GM23248 (cell line): ENCODE measurements around the gene CHST11. TPM values are rescaled to one million over a fixed set of nuclear protein-coding genes. Genes with fewer than 3 reads are reported as not detected.

ENCODE experiments used
- DNase-seq: peaks from one replicate; pipeline ENCODE4 v3.0.0-alpha.2; 2015
- H2AFZ ChIP-seq: fragments of 200-600 bp; sonication (generic); 2 replicates; pipeline ENCODE4 v1.6.1; 2016; ENCODE audit warnings: antibody characterized with exemption
- H3F3A ChIP-seq: fragments of 200-600 bp; sonication (generic); 2 replicates; pipeline ENCODE4 v1.6.1; 2016; ENCODE audit warnings: mild to moderate bottlenecking, antibody characterized with exemption, mixed run types; ENCODE audit not compliant: insufficient read depth
- H3K27ac ChIP-seq: fragments of 200-600 bp; sonication (generic); 2 replicates; pipeline ENCODE4 v1.5.1; 2016; ENCODE audit warnings: mild to moderate bottlenecking
- H3K27me3 ChIP-seq: fragments of 200-600 bp; sonication (generic); replicated peaks from 2 replicates; pipeline ENCODE4 v1.6.1; 2016; ENCODE audit warnings: mild to moderate bottlenecking; ENCODE audit not compliant: insufficient read depth
- H3K36me3 ChIP-seq: fragments of 200-600 bp; sonication (generic); 2 replicates; pipeline ENCODE4 v1.6.1; 2016; ENCODE audit warnings: low read depth, mild to moderate bottlenecking
- H3K4me1 ChIP-seq: fragments of 200-600 bp; sonication (generic); 2 replicates; pipeline ENCODE4 v1.6.1; 2016; ENCODE audit warnings: mild to moderate bottlenecking; ENCODE audit not compliant: insufficient read depth
- H3K4me2 ChIP-seq: fragments of 200-600 bp; sonication (generic); one replicate; pipeline ENCODE4 v1.6.1; 2016; ENCODE audit warnings: mild to moderate bottlenecking; ENCODE audit not compliant: unreplicated experiment
- H3K4me3 ChIP-seq: fragments of 200-600 bp; sonication (generic); 2 replicates; pipeline ENCODE4 v1.5.1; 2016; ENCODE audit warnings: mild to moderate bottlenecking
- H3K79me2 ChIP-seq: fragments of 200-600 bp; sonication (generic); 2 replicates; pipeline ENCODE4 v1.6.1; 2016; ENCODE audit warnings: mild to moderate bottlenecking; ENCODE audit not compliant: insufficient read depth
- H3K9ac ChIP-seq: fragments of 200-600 bp; sonication (generic); 2 replicates; pipeline ENCODE4 v1.6.1; 2016; ENCODE audit warnings: mild to moderate bottlenecking
- H3K9me2 ChIP-seq: fragments of 200-600 bp; sonication (generic); 2 replicates; pipeline ENCODE4 v1.6.1; 2016; ENCODE audit warnings: mixed run types, mild to moderate bottlenecking, moderate library complexity; ENCODE audit not compliant: insufficient read depth
- H3K9me3 ChIP-seq: fragments of 200-600 bp; sonication (generic); one replicate; pipeline ENCODE4 v1.6.1; 2017; ENCODE audit warnings: low read depth
- H4K20me1 ChIP-seq: fragments of 200-600 bp; sonication (generic); 2 replicates; pipeline ENCODE4 v1.6.0; 2016; ENCODE audit not compliant: insufficient read depth
- EZH2 ChIP-seq: fragments of 200-600 bp; sonication (generic); IDR thresholded peaks from 2 replicates; pipeline ENCODE4 v1.6.1; 2018; ENCODE audit warnings: antibody characterized with exemption, mild to moderate bottlenecking; ENCODE audit not compliant: insufficient read depth, poor library complexity, severe bottlenecking
- EZH2phosphoT487 ChIP-seq: fragments of 200-600 bp; sonication (generic); IDR thresholded peaks from 2 replicates; pipeline ENCODE4 v1.6.1; 2018; ENCODE audit warnings: antibody characterized with exemption, moderate library complexity, mild to moderate bottlenecking, low read depth; ENCODE audit not compliant: insufficient read depth
- WGBS, 2 experiments: methylation state at CpG; one replicate each; pipeline ENCODE4 v1.1.6; 2015 to 2017; ENCODE audit warnings: low lambda C conversion rate in 2 of 2, low coverage in 1 of 2; ENCODE audit errors: missing lambda C conversion rate in 2 of 2; 5-methylcytosine and 5-hydroxymethylcytosine counted together
- in situ Hi-C: fragments of 300-500 bp; cut with MboI; formaldehyde crosslinking; loops from 2 replicates; pipeline ENCODE4 v1.15.0; 2020
- polyA plus RNA-seq: library from polyadenylated mRNA; unstranded; fragments of >200 nt; fragmentation: Nextera tagmentation; extraction: Ambion mirVana; gene quantifications from 2 replicates; pipeline ENCODE4 v1.2.1, GENCODE V29; 2016
- total RNA-seq: library from RNA; depleted of rRNA; stranded (reverse); fragments of >200 nt; shearing (Covaris generic); gene quantifications from 2 replicates; pipeline ENCODE4 v1.2.3, GENCODE V29; 2014

CHST11 gene
- total and polyA plus RNA-seq, 2 experiments from 2014 or later: 3.7 to 5.4 TPM

- Histone ChIP-seq H2AFZ (peak overlapping the region; percentile 67), H4K20me1 (no peaks in the 10 kb centered on the region), H3K36me3 (no peaks in the 10 kb centered on the region), H3K79me2 (no peaks in the 10 kb centered on the region), H3K9ac (peak overlapping the region; percentile 71), H3K9me2 (no peaks in the 10 kb centered on the region), H3K27ac (peak overlapping the region; percentile 85), H3K4me2 (peak overlapping the region; percentile 86), H3K27me3 (no peaks in the 10 kb centered on the region), H3K9me3 (no peaks in the 10 kb centered on the region), H3F3A (peaks cover 28% of the 10 kb centered on the region), H3K4me1 (peaks cover 50% of the 10 kb centered on the region), H3K4me3 (peak overlapping the region; percentile 59)
- peak; percentile 92 for DNase-seq
- in situ Hi-C loops: no loop called here
- 6% methylated on average over 21 of the region's 21 CpGs for WGBS, 2 experiments
- TF ChIP-seq EZH2 (no peak), EZH2phosphoT487 (no peak)
Measured at GRCh38 chr12:104702565-104703139, 245.9 kb downstream of the CHST11 start.

DNA sequence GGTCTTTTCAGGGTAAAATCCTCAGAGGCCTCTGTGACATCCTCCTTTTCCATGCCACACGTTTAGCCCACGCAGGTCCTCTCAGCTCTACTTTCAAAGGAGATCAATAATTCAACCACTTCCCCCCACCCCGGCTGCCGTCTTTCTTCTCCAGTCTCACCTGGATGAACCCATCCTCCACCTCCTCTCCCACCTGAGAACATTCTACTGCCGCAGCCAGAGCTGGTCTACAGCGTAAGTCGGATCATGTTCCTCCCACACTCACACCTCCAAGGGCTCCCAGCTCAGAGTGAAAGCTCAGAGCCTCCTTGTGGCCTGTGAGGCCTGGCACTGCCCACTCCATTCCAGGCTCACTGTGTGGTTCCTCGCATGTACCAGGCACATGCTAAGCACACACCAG lies 246.6 kb downstream of the CHST11 start:
- DNase-seq: no peak
- no peak overlapping the region for H2AFZ ChIP-seq
- H3K27me3 ChIP-seq: no peaks in the 10 kb centered on the region
- peaks cover 26% of the 10 kb centered on the region for H3F3A ChIP-seq
- no peak overlapping the region for H3K4me3 ChIP-seq
- no peaks in the 10 kb centered on the region for H4K20me1 ChIP-seq
- peak overlapping the region; percentile 71; the same call in 1 of the 2 replicates for H3K9ac ChIP-seq
- no peaks in the 10 kb centered on the region for H3K9me3 ChIP-seq
- peaks cover 44% of the 10 kb centered on the region for H3K4me1 ChIP-seq
- H3K36me3 ChIP-seq: no peaks in the 10 kb centered on the region
- H3K9me2 ChIP-seq: no peaks in the 10 kb centered on the region
- in situ Hi-C loops: no loop called here
- WGBS, 2 experiments: 89 to 92% methylated on average over 8 of the region's 8 CpGs
- peak overlapping the region; percentile 85 for H3K27ac ChIP-seq
- no peak overlapping the region for H3K4me2 ChIP-seq
- no peaks in the 10 kb centered on the region for H3K79me2 ChIP-seq
- TF ChIP-seq EZH2phosphoT487 (no peak), EZH2 (no peak)

- Histone ChIP-seq H3K79me2 (no peaks in the 10 kb centered on the region), H3K4me1 (peaks cover 35% of the 10 kb centered on the region), H3K9me3 (no peaks in the 10 kb centered on the region), H3K36me3 (no peaks in the 10 kb centered on the region), H4K20me1 (no peaks in the 10 kb centered on the region), H3K9ac (no peak overlapping the region), H3K9me2 (no peaks in the 10 kb centered on the region), H3F3A (peaks cover 18% of the 10 kb centered on the region), H3K27me3 (no peaks in the 10 kb centered on the region), H3K27ac (no peak overlapping the region), H2AFZ (no peak overlapping the region), H3K4me2 (no peak overlapping the region), H3K4me3 (no peak overlapping the region)
- WGBS, 2 experiments: 85 to 91% methylated on average over 4 to 7 of the region's 7 CpGs
- in situ Hi-C loops: no loop called here
- TF ChIP-seq EZH2: no peak
- no peak for DNase-seq
Measured at GRCh38 chr12:104704224-104704779, 247.6 kb downstream of the CHST11 start.

DNA sequence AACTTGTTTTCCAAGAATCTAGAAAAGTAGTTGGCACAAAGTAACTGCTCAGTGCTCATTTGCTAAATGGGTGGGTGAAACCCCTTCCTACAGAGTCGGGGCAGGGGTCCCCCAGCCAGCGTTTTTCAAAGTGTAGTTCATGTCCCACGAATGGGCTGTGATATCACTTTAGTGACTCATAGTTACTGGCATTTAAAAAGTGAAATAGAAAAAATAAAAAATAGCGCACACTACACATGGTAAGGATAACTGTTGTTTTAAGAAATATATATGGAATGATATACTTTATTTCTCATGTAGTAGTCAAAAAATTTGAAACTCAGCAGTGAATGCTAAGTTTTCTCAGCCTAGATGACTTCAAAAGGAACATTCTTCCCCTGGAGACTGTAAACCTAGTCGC lies 250.4 kb downstream of the CHST11 start:
- H3K27ac ChIP-seq: no peak overlapping the region
- 33 to 34% methylated on average over 5 of the region's 5 CpGs for WGBS, 2 experiments
- no peaks in the 10 kb centered on the region for H3K27me3 ChIP-seq
- no peak for TF ChIP-seq EZH2phosphoT487
- TF ChIP-seq EZH2: no peak
- H3K9me3 ChIP-seq: no peaks in the 10 kb centered on the region
- H3K36me3 ChIP-seq: no peaks in the 10 kb centered on the region
- DNase-seq: peak; percentile 44
- H3K9ac ChIP-seq: no peak overlapping the region
- no peak overlapping the region for H2AFZ ChIP-seq
- H3K4me3 ChIP-seq: no peak overlapping the region
- H3K4me1 ChIP-seq: peaks cover 45% of the 10 kb centered on the region
- no peak overlapping the region for H3K4me2 ChIP-seq
- H3F3A ChIP-seq: peaks cover 29% of the 10 kb centered on the region
- no peaks in the 10 kb centered on the region for H3K9me2 ChIP-seq
- H3K79me2 ChIP-seq: no peaks in the 10 kb centered on the region
- in situ Hi-C loops: no loop called here
- H4K20me1 ChIP-seq: no peaks in the 10 kb centered on the region
